Measurements from ENCODE around the gene PLA2G2D.

Gene PLA2G2D

GRCh38 chr1:20102875-20103274 lies 16.5 kb downstream of the PLA2G2D start:
- Histone ChIP-seq H3K79me2 (ENCODE audit: insufficient read depth, low read length) (no peaks in the 10 kb centered on the region), H3K4me2 (ENCODE audit: low read depth, low read length, poor library complexity, severe bottlenecking) (no peak overlapping the region), H3K9me3 (ENCODE audit: insufficient read depth, low read length) (no peaks in the 10 kb centered on the region), H2AFZ (ENCODE audit: low read depth, low read length, severe bottlenecking) (no peak overlapping the region), H3K4me3 (ENCODE audit: insufficient read depth, low read length, poor library complexity, severe bottlenecking) (no peak overlapping the region), H3K9me2 (replicated peaks; ENCODE audit: insufficient read depth, low read length) (no peaks in the 10 kb centered on the region), H3K9ac (ENCODE audit: low read length) (no peak overlapping the region), H3F3A (ENCODE audit: insufficient read depth) (no peaks in the 10 kb centered on the region), H3K36me3 (ENCODE audit: low read length) (no peaks in the 10 kb centered on the region), H4K20me1 (ENCODE audit: low read depth, low read length) (no peaks in the 10 kb centered on the region), H3K27ac (ENCODE audit: low read depth, low read length) (no peak overlapping the region), H3K27me3 (ENCODE audit: low read length) (no peaks in the 10 kb centered on the region)
- TF ChIP-seq EZH2phosphoT487 (conservative IDR thresholded peaks at IDR 0.05; ENCODE audit: low read length): no peak
- no peak for TF ChIP-seq CTCF (IDR thresholded peaks at IDR 0.05; ENCODE audit: insufficient read depth, low read length, poor library complexity, severe bottlenecking)

- Histone ChIP-seq H3K9ac (ENCODE audit: low read length) (no peak overlapping the region), H4K20me1 (ENCODE audit: low read depth, low read length) (no peaks in the 10 kb centered on the region), H3K27ac (ENCODE audit: low read depth, low read length) (no peak overlapping the region), H3K79me2 (ENCODE audit: insufficient read depth, low read length) (no peaks in the 10 kb centered on the region), H3K36me3 (ENCODE audit: low read length) (no peaks in the 10 kb centered on the region), H3K4me2 (ENCODE audit: low read depth, low read length, poor library complexity, severe bottlenecking) (no peak overlapping the region), H3K27me3 (ENCODE audit: low read length) (no peaks in the 10 kb centered on the region), H2AFZ (ENCODE audit: low read depth, low read length, severe bottlenecking) (no peak overlapping the region), H3K4me3 (ENCODE audit: insufficient read depth, low read length, poor library complexity, severe bottlenecking) (no peak overlapping the region), H3F3A (ENCODE audit: insufficient read depth) (no peaks in the 10 kb centered on the region), H3K9me3 (ENCODE audit: insufficient read depth, low read length) (no peaks in the 10 kb centered on the region), H3K9me2 (replicated peaks; ENCODE audit: insufficient read depth, low read length) (no peaks in the 10 kb centered on the region)
- TF ChIP-seq CTCF (IDR thresholded peaks at IDR 0.05; ENCODE audit: insufficient read depth, low read length, poor library complexity, severe bottlenecking): no peak
- no peak for TF ChIP-seq EZH2phosphoT487 (conservative IDR thresholded peaks at IDR 0.05; ENCODE audit: low read length)
Observed at GRCh38 chr1:20100632-20101355, 18.5 kb downstream of the PLA2G2D start.

- no peaks in the 10 kb centered on the region for H3K79me2 ChIP-seq (ENCODE audit: insufficient read depth, low read length)
Observed at GRCh38 chr1:20099533-20099932, 19.8 kb downstream of the PLA2G2D start.

More at GRCh38 chr1:20099533-20099932, 19.8 kb downstream of the PLA2G2D start:
- TF ChIP-seq CTCF (IDR thresholded peaks at IDR 0.05; ENCODE audit: insufficient read depth, low read length, poor library complexity, severe bottlenecking): no peak
- no peak for TF ChIP-seq EZH2phosphoT487 (conservative IDR thresholded peaks at IDR 0.05; ENCODE audit: low read length)
- Histone ChIP-seq H2AFZ (ENCODE audit: low read depth, low read length, severe bottlenecking) (no peak overlapping the region), H3K4me2 (ENCODE audit: low read depth, low read length, poor library complexity, severe bottlenecking) (no peak overlapping the region), H3K9ac (ENCODE audit: low read length) (no peak overlapping the region), H3K27ac (ENCODE audit: low read depth, low read length) (no peak overlapping the region), H4K20me1 (ENCODE audit: low read depth, low read length) (no peaks in the 10 kb centered on the region), H3F3A (ENCODE audit: insufficient read depth) (no peaks in the 10 kb centered on the region), H3K4me3 (ENCODE audit: insufficient read depth, low read length, poor library complexity, severe bottlenecking) (no peak overlapping the region), H3K36me3 (ENCODE audit: low read length) (no peaks in the 10 kb centered on the region), H3K9me2 (replicated peaks; ENCODE audit: insufficient read depth, low read length) (no peaks in the 10 kb centered on the region), H3K9me3 (ENCODE audit: insufficient read depth, low read length) (no peaks in the 10 kb centered on the region), H3K27me3 (ENCODE audit: low read length) (no peaks in the 10 kb centered on the region)

Data from SU-DHL-6 (cell line).